SK-N-SH (cell line): ENCODE data around the gene INTS12. TPM values are rescaled to one million over a fixed set of nuclear protein-coding genes. Genes with fewer than 3 reads are reported as not detected.
A peak's percentile ranks its signal among the peaks of the same experiment; 100 is the strongest.
"Not testable (repeated sequence)": the region's sequence is repeated elsewhere in the genome, so short reads cannot be mapped to it uniquely, and the experiment has no call there.

Experiments used
- CTCF ChIA-PET: fragments of 300-600, 350-600 bp; formaldehyde crosslinking; extraction: SDS; loops from one replicate; lab custom pipeline; 2021; lab: Yijun Ruan, JAX
- POLR2A ChIA-PET: fragments of 350-600 bp; sonication (Branson Sonifier 250); formaldehyde crosslinking; extraction: SDS; loops from one replicate; lab custom pipeline; 2020; ENCODE audit warnings: antibody characterized with exemption, inconsistent platforms; lab: Yijun Ruan, JAX
- DNase-seq: peaks from one replicate; pipeline ENCODE4 v3.0.0; 2012
- H2AFZ ChIP-seq: fragments of 200-600 bp; sonication (generic); 2 replicates; pipeline ENCODE4 v1.8.1; 2016; ENCODE audit warnings: antibody characterized with exemption, mild to moderate bottlenecking, low read depth
- H3F3A ChIP-seq: fragments of 200-600 bp; sonication (generic); replicated peaks from 2 replicates; pipeline ENCODE3; 2016; ENCODE audit warnings: antibody characterized with exemption, mild to moderate bottlenecking; ENCODE audit not compliant: insufficient read depth
- H3K27ac ChIP-seq, 2 experiments: fragments of 200-500 bp in 1 of 2; fragments of 200-600 bp in 1 of 2; sonication (Bioruptor generic) in 1 of 2; sonication (generic), shearing (Covaris generic) in 1 of 2; 2 replicates each; pipeline versions ENCODE4 v1.5.1 to v1.6.1; 2014 to 2016; ENCODE audit warnings: low read depth in 2 of 2, inconsistent platforms in 1 of 2, low read length in 1 of 2, mild to moderate bottlenecking in 1 of 2, mixed read lengths in 1 of 2
- H3K27me3 ChIP-seq: fragments of 200-600 bp; sonication (generic), shearing (Covaris generic); 2 replicates; pipeline ENCODE4 v1.6.1; 2016; ENCODE audit warnings: mixed run types; ENCODE audit not compliant: insufficient read depth
- H3K36me3 ChIP-seq, 2 experiments: fragments of 200-500 bp in 1 of 2; fragments of 200-600 bp in 1 of 2; sonication (Bioruptor generic) in 1 of 2; sonication (generic) in 1 of 2; replicated peaks in 1 of 2; 2 replicates each; pipeline versions ENCODE3 to v1.5.1; 2014 to 2016; ENCODE audit warnings: low read length in 1 of 2, mild to moderate bottlenecking in 1 of 2; ENCODE audit not compliant: insufficient read depth in 2 of 2, control insufficient read depth in 1 of 2
- H3K4me1 ChIP-seq, 2 experiments: fragments of 200-500 bp in 1 of 2; fragments of 200-600 bp in 1 of 2; sonication (Bioruptor generic) in 1 of 2; sonication (generic), shearing (Covaris generic) in 1 of 2; 2 replicates each; pipeline versions ENCODE4 v1.5.1 to v1.6.1; 2014 to 2016; ENCODE audit warnings: low read depth in 1 of 2, low read length in 1 of 2, mixed run types in 1 of 2; ENCODE audit not compliant: insufficient read depth in 2 of 2, control insufficient read depth in 1 of 2
- H3K4me2 ChIP-seq: fragments of 200-600 bp; sonication (generic), shearing (Covaris generic); 2 replicates; pipeline ENCODE4 v1.6.1; 2017; ENCODE audit warnings: mixed run types
- H3K4me3 ChIP-seq, 2 experiments: fragments of 200-500 bp in 1 of 2; fragments of 200-600 bp in 1 of 2; sonication (Bioruptor generic) in 1 of 2; sonication (generic), shearing (Covaris generic) in 1 of 2; 2 replicates each; pipeline versions ENCODE4 v1.5.1 to v1.8.1; 2014 to 2016; ENCODE audit warnings: low read depth in 2 of 2, inconsistent platforms in 1 of 2, low read length in 1 of 2, mild to moderate bottlenecking in 1 of 2, mixed read lengths in 1 of 2, moderate library complexity in 1 of 2
- H3K79me2 ChIP-seq: fragments of 200-600 bp; sonication (generic); 2 replicates; pipeline ENCODE4 v1.8.1; 2017; ENCODE audit warnings: mild to moderate bottlenecking; ENCODE audit not compliant: insufficient read depth
- H3K9ac ChIP-seq: fragments of 200-600 bp; sonication (generic); 2 replicates; pipeline ENCODE4 v1.6.1; 2017; ENCODE audit warnings: mixed run types
- H3K9me2 ChIP-seq: fragments of 200-600 bp; sonication (generic); 2 replicates; pipeline ENCODE4 v1.6.1; 2017; ENCODE audit warnings: mixed run types
- H3K9me3 ChIP-seq: fragments of 200-600 bp; sonication (generic); 2 replicates; pipeline ENCODE4 v1.6.1; 2017; ENCODE audit warnings: mixed run types, mild to moderate bottlenecking, moderate library complexity
- H4K20me1 ChIP-seq: fragments of 200-600 bp; sonication (generic); 2 replicates; pipeline ENCODE4 v1.6.1; 2017; ENCODE audit warnings: mild to moderate bottlenecking, mixed run types; ENCODE audit not compliant: insufficient read depth
- CHD2 ChIP-seq: fragments of 150-350 bp; IDR thresholded peaks from 2 replicates; pipeline ENCODE4 v1.6.1; 2018; ENCODE audit warnings: low read length; ENCODE audit not compliant: partially characterized antibody
- CTCF ChIP-seq: fragments of 200-600 bp; sonication (generic); IDR thresholded peaks from 2 replicates; pipeline ENCODE4 v1.6.1; 2017; ENCODE audit warnings: antibody characterized with exemption, mild to moderate bottlenecking, moderate library complexity
- ELF1 ChIP-seq: IDR thresholded peaks from 2 replicates; pipeline ENCODE4 v1.4.0; 2012
- FOXJ3 ChIP-seq: sonication (generic); formaldehyde crosslinking; IDR thresholded peaks from 2 replicates; pipeline ENCODE4 v1.5.1; 2020; ENCODE audit warnings: mild to moderate bottlenecking, missing genetic modification reagents
- GATA2 ChIP-seq: sonication (generic); formaldehyde crosslinking; IDR thresholded peaks from 2 replicates; pipeline ENCODE4 v1.5.0; 2020; ENCODE audit warnings: mild to moderate bottlenecking, missing genetic modification reagents
- JUND ChIP-seq: IDR thresholded peaks from 2 replicates; pipeline ENCODE4 v1.4.0; 2012
- MAX ChIP-seq: IDR thresholded peaks from 2 replicates; pipeline ENCODE4 v1.4.0; 2012; ENCODE audit warnings: low read depth
- RAD21 ChIP-seq: IDR thresholded peaks from 2 replicates; pipeline ENCODE4 v1.6.1; 2012; ENCODE audit warnings: mild to moderate bottlenecking, low read length
- SIN3A ChIP-seq: IDR thresholded peaks from 2 replicates; pipeline ENCODE4 v1.6.1; 2012; ENCODE audit warnings: low read depth, mild to moderate bottlenecking, low read length, moderate library complexity, borderline replicate concordance
- TAF1 ChIP-seq: IDR thresholded peaks from 2 replicates; pipeline ENCODE4 v1.6.1; 2012; ENCODE audit warnings: low read depth, mild to moderate bottlenecking, low read length, moderate library complexity, borderline replicate concordance
- TCF12 ChIP-seq: IDR thresholded peaks from 2 replicates; pipeline ENCODE4 v1.4.0; 2012
- TEAD4 ChIP-seq: IDR thresholded peaks from 2 replicates; pipeline ENCODE4 v1.4.0; 2012; ENCODE audit warnings: mild to moderate bottlenecking, borderline replicate concordance; ENCODE audit not compliant: insufficient read depth
- YY1 ChIP-seq: IDR thresholded peaks from 2 replicates; pipeline ENCODE4 v1.4.0; 2012; ENCODE audit warnings: low read depth, mild to moderate bottlenecking
- ZBTB33 ChIP-seq: IDR thresholded peaks from 2 replicates; pipeline ENCODE4 v1.4.0; 2012; ENCODE audit warnings: low read depth, borderline replicate concordance
- WGBS: methylation state at CpG from one replicate; pipeline ENCODE4 v1.1.6; 2017; ENCODE audit warnings: low lambda C conversion rate; 5-methylcytosine and 5-hydroxymethylcytosine counted together
- polyA plus RNA-seq, 3 experiments: library from polyadenylated mRNA; depleted of rRNA; stranded (reverse); fragments of >200 nt; gene quantifications; 2 replicates each; pipeline ENCODE4 v1.2.3, GENCODE V29; 2012
- TF ChIP-seq, protein P1 (sequence below): fragments of 150-350 bp; IDR thresholded peaks from 2 replicates; pipeline ENCODE4 v1.6.1; 2017; ENCODE audit warnings: antibody characterized with exemption, low read length, low read depth, borderline replicate concordance
- TF ChIP-seq, protein P2 (sequence below): IDR thresholded peaks from 2 replicates; pipeline ENCODE4 v1.4.0; 2012; ENCODE audit warnings: low read depth, borderline replicate concordance

INTS12 gene
- polyA plus RNA-seq, 1 of the 3 experiments (the other 2 are of a cell fraction), result 25.1 TPM

DNA sequence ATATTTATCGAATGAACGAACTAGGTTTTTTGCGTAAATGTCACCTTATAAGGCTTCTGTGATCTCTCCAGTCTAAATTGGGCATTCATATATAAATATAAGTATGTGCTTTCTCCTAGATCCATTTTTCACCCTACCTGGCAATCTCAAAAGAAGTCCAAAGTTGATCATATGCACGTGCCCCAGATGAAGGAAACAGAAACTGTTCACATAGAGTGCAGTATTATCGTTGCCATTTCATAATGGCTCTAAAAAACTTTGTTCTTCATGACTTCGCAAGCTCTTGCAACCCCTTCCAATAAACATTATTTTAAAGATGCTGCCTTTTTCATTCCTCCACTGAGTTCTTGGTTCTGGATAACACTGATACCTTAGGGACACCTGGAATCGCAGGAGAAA, 708 bp downstream of the INTS12 start:
- ChIA-PET POLR2A (no interaction called here), CTCF (interaction anchor here (1.7 kb wide), 1 partner anchor 234 kb away, joined by 6 read pairs; the partner anchor contains the start of gene PPA2)
- peaks cover 94% of the 10 kb centered on the region for H3K79me2 ChIP-seq
- H3K9ac ChIP-seq, result peak overlapping the region; percentile 76
- WGBS, result 19% methylated on average over 7 of the region's 7 CpGs
- no peak for DNase-seq
- peaks cover 17% of the 10 kb centered on the region for H3F3A ChIP-seq
- H3K27ac ChIP-seq, result peak overlapping the region; percentile 81 to 90; a peak in 3 of 4 replicates
- H3K27me3 ChIP-seq, result no peaks in the 10 kb centered on the region
- H3K36me3 ChIP-seq, result peaks cover 3 to 14% of the 10 kb centered on the region in 2 experiments
- no peaks in the 10 kb centered on the region for H3K9me2 ChIP-seq
- no peaks in the 10 kb centered on the region for H3K9me3 ChIP-seq
- H4K20me1 ChIP-seq, result no peaks in the 10 kb centered on the region
- TF ChIP-seq YY1 (no peak), TEAD4 (no peak), ZBTB33 (no peak), MAX (no peak), JUND (no peak)
- peak overlapping the region; percentile 73 to 97 for H3K4me3 ChIP-seq
- peak overlapping the region; percentile 90 for H2AFZ ChIP-seq
- H3K4me1 ChIP-seq, result peaks cover 12 to 18% of the 10 kb centered on the region in 2 experiments; a peak in 2 of 4 replicates
- H3K4me2 ChIP-seq, result peak overlapping the region; percentile 80

DNA sequence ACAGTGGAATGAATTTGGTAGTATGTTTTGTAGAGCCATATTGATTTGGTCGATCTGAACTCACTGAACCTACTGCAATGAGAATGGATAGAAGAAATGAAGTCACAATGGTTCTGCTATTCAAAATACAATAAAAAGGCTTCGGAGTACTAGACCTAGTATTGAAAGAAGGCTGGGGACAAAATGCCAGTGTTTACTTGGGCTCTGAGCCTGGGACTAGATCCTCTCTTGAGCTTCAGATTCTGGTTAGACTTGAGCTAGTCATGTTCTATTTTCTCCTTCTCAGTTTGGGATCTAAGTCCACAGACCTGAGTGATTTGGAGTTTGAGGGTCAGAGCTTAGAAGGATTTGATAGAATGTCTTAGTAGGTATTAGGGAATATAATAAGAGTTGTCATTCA, 9.9 kb downstream of the INTS12 start:
- no peaks in the 10 kb centered on the region for H3K4me1 ChIP-seq
- H3K4me2 ChIP-seq, result no peak overlapping the region
- no peaks in the 10 kb centered on the region for H4K20me1 ChIP-seq
- H3K9me2 ChIP-seq, result no peaks in the 10 kb centered on the region
- H3K36me3 ChIP-seq, result peaks cover 43 to 44% of the 10 kb centered on the region in 2 experiments
- 91% methylated on average over 2 of the region's 2 CpGs for WGBS
- no peak overlapping the region for H3K9ac ChIP-seq
- no peaks in the 10 kb centered on the region for H3K9me3 ChIP-seq
- no peaks in the 10 kb centered on the region for H3F3A ChIP-seq
- CTCF ChIA-PET, result interaction anchor here (1.6 to 1.7 kb wide), 2 partner anchors 32 to 503 kb away, joined by 4 read pairs; no protein-coding TSS in a partner anchor
- no peak overlapping the region for H3K27ac ChIP-seq
- POLR2A ChIA-PET, result no interaction called here
- no peaks in the 10 kb centered on the region for H3K27me3 ChIP-seq
- DNase-seq, result no peak
- no peak overlapping the region for H2AFZ ChIP-seq
- no peak overlapping the region for H3K4me3 ChIP-seq
- TF ChIP-seq FOXJ3, result no peak
- TF ChIP-seq CTCF, result no peak
- no peak for TF ChIP-seq RAD21
- TF ChIP-seq, protein P1, sequence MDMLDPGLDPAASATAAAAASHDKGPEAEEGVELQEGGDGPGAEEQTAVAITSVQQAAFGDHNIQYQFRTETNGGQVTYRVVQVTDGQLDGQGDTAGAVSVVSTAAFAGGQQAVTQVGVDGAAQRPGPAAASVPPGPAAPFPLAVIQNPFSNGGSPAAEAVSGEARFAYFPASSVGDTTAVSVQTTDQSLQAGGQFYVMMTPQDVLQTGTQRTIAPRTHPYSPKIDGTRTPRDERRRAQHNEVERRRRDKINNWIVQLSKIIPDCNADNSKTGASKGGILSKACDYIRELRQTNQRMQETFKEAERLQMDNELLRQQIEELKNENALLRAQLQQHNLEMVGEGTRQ, result no peak
- no peak for TF ChIP-seq SIN3A
- TF ChIP-seq GATA2, result no peak
- TF ChIP-seq TAF1, result no peak
- TF ChIP-seq ELF1, result no peak
- no peak for TF ChIP-seq YY1
- TF ChIP-seq CHD2, result no peak
- no peak for TF ChIP-seq TCF12
- TF ChIP-seq, protein P2, sequence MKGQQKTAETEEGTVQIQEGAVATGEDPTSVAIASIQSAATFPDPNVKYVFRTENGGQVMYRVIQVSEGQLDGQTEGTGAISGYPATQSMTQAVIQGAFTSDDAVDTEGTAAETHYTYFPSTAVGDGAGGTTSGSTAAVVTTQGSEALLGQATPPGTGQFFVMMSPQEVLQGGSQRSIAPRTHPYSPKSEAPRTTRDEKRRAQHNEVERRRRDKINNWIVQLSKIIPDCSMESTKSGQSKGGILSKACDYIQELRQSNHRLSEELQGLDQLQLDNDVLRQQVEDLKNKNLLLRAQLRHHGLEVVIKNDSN, result no peak
- H3K79me2 ChIP-seq, result peaks cover 25% of the 10 kb centered on the region

- H4K20me1 ChIP-seq, H3K27ac ChIP-seq, H3K9ac ChIP-seq, H3K4me2 ChIP-seq, POLR2A ChIA-PET, H3K9me3 ChIP-seq, CTCF ChIA-PET, H2AFZ ChIP-seq, H3K9me2 ChIP-seq, H3K4me1 ChIP-seq, H3F3A ChIP-seq, H3K4me3 ChIP-seq, DNase-seq, H3K27me3 ChIP-seq, H3K79me2 ChIP-seq: not testable (repeated sequence)
- WGBS, result 92% methylated on average over 8 of the region's 8 CpGs
- peaks cover 53 to 64% of the 10 kb centered on the region in 2 experiments for H3K36me3 ChIP-seq
These were observed 12.7 kb downstream of the INTS12 start for GRCh38 chr4:105695832-105696231.
